ENCODE results near the gene FARP2.
"Not testable (repeated sequence)": the region's sequence is repeated elsewhere in the genome, so short reads cannot be mapped to it uniquely, and the experiment has no call there.

The FARP2 gene

DNA sequence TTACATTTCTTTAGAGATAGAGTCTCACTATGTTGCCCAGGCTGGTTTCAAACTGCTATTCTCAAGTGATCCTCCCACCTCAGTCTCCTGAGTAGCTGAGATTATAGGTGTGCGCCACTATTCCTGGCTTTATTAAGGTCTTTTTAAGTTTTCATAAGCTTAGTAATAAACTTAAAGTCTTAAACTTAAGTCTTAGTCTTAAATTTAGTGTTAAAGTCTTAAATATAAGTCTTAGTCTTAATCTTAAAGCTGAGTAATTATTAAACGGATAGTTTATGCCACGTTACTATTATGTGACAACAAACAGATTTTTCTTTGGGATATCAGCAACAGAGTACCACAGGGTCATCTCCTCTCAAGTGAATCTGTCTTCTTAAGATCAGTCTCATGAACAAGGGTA lies 12.6 kb downstream of the FARP2 start:
- DNase-seq, result no peak

- no peak for DNase-seq
Measured at GRCh38 chr2:241372361-241372992, 16.4 kb downstream of the FARP2 start.

- DNase-seq, result no peak
Measured at GRCh38 chr2:241373446-241373845, 17.4 kb downstream of the FARP2 start.

GRCh38 chr2:241373906-241374305 lies 17.8 kb downstream of the FARP2 start:
- not testable (repeated sequence) for DNase-seq

DNA sequence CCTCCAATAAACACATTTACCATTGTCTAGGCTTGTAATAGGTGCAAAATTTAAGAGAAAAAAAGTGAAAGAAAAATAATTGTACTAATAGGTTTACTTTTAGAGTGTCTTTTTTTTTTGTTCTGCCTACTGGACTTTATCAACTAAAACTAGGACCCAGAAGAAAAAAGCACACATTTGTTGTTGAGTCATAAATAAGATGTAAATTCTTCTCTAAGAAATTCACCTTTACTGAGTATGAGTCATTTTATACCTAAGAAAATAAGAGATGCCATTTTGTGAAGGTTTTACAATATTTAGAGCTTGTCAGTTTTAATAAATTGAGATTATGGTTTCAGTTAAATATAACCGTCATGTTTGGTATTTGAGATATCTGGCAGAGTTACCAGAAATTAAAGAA lies 19.2 kb downstream of the FARP2 start:
- no peak for DNase-seq

DNA sequence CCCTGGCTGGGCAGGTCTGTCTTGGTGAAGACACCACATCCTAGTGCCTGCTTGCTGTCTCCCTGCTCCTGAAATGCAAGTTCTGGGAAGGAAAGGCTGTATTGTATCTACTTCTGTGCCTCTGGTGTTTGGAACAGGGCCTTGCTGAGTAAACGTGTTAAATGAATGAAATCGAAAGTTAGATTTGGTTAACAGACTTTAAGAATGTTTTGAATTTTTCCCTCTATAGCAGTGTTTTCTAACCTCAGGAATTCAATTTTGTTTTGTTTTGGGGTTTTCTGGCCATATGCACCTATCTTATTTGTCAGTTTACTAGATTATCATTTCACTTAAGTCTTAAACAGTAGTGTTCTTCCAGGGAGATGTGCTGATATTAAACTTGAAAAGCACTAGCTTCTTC lies 20.7 kb downstream of the FARP2 start:
- DNase-seq, result no peak

GRCh38 chr2:241378816-241379215 lies 22.7 kb downstream of the FARP2 start:
- DNase-seq, result no peak

DNA sequence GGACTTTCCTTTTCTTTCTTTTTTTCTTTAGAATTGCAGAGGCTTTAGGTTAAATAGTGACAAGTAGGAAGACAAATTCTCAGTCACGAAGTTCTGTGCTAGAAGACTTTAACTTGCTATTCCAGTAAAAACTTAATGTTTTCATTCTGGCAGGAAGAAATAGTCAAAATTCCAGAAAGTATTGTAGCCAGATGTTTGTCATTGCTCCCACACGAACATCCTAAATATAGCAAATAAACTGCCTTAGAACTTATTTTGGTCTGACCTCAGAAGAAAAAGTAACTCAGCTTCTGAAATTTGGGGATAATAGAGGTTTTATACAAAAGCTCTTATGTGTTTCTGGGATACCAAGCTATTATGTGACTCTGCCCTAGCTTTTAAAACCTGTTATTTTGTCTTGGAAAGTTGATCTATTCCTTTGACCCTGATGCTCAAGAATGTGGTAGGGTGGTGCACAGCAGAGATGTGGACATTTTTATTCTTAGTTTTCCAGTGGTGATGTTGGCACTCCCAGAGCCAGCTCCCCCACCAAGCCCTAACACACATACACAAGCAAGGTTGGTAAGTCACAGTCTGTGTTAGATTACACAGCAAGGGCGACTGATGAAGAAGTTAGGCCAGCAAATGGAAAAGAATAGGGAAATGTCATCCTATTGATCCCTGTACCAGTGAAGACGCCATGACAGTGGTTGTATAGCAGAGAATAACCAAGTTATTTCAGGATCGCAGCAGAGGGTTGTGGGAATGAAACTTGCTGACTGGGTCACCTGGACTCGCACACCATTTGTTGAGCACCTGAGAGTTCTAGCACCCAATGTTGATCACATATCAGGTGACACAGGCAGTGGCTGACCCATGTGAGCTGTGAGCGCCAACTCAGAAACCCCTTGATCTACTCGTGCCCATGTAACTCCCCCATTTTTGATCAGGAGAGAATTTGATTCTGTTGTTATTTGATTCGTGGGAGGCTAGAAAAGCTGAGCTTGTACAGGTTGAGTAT lies 23.7 kb downstream of the FARP2 start:
- no peak for DNase-seq

- no peak for DNase-seq
Measured at GRCh38 chr2:241381872-241382271, 25.8 kb downstream of the FARP2 start.

DNA sequence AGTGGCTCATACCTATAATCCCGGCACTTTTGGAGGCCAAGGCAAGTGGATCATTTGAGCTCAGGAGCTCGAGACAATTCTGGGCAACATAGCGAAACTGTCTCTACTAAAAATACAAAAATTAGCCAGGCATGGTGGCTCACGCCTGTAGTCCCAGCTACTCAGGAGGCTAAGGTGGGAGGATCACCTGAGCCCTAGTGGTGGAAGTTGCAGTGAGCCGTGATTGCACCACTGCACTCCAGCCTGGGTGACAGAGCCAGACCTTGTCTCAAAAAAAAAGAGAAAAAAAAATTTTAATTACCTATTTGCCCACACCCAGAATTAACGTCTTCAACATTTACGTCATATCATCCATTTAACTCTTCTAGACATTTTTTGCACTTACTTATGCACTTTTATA lies 29.4 kb downstream of the FARP2 start:
- not testable (repeated sequence) for DNase-seq

DNA sequence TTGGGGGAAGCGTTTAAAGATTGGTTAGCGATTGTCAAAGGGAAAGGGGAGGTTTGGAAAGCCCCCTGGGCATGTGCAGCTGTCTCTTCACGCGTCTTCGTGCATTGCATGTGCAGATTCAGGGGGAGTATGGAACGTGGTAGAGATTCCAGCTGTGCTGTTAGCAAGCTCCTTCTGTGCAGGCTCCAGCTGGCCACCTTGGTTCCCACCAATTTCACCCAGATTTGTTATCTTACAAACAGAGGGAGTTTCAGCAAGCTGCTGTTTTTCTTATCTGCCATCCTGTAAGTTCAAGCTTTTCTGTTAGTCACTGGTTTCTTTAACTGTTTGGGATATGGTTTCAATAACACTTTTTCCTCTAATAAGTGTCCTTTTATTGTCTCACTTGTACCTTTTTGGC lies 30.4 kb downstream of the FARP2 start:
- peak; percentile 31 for DNase-seq

- DNase-seq, result no peak
Measured at GRCh38 chr2:241389697-241390096, 33.6 kb downstream of the FARP2 start.

- no peak for DNase-seq
Measured at GRCh38 chr2:241390301-241391206, 34.5 kb downstream of the FARP2 start.

DNA sequence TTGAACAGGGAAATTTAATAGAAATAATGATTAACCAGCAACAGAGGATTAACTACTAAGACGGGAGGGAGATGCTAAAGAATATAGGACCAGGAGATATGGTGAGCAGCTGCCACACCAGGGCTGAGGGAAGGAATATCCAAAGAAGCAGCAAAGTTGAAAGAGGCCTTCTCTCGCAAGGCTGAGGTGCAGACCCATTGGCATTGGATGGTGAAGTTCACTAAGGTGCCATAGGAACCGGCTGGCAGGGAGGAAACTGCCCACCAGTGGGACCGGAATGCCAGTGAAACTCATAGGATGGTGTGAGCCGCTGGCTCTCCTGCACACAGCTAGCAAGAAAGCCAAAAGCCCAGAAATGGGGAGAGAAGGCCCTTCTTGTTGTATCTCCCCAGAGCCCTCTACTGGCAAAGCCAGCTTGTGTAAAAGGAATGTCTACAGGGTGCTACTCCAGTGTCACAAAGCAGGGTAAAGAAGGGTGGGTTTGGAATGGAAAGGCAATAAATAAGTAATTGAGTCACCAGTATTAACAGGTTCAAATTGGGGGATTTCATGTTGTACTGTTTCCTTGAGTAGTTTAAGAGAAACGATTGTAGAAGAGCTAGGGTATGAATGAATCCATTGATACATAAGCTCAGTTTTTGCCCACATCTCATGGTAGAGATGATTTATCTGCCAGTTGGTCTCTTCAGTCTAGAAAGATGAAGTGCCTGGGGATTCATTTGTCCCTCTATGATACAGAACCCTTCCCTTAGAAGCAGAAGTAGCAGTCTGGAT lies 36.0 kb downstream of the FARP2 start:
- DNase-seq, result no peak

GRCh38 chr2:241392753-241393152 lies 36.7 kb downstream of the FARP2 start:
- not testable (repeated sequence) for DNase-seq

DNA sequence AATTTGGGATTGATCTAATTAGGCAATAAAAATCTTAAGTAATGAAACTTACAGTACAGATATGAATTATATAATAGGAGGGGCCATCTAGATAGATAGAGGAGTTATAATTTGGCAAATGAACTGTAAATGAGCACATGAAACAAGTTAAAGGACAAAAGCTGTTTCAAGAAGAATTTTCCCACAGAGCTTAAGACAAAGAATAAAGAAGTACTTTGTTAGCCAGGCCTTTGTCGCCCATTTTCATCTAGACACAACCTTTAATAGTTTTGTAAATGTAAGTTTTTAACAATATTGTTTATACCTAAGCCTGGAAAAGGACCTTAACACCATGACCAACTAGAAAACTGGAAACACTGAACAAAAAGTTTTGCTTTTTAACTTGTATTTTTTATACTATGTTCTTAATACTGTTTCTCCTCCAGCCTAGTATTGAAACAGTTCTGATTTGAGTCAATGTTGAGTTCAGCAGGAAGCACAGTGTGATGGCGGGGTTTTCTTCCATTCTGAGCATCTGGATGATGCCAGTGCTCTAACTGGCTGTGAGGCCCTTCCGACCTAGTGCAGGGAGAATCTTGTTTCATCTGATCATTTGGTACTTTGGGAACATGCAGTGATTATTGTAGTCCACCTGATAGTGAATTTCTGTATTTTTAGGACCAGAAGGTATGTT lies 37.6 kb downstream of the FARP2 start:
- peak; percentile 11 for DNase-seq

GRCh38 chr2:241396809-241397208 lies 40.7 kb downstream of the FARP2 start:
- not testable (repeated sequence) for DNase-seq

DNA sequence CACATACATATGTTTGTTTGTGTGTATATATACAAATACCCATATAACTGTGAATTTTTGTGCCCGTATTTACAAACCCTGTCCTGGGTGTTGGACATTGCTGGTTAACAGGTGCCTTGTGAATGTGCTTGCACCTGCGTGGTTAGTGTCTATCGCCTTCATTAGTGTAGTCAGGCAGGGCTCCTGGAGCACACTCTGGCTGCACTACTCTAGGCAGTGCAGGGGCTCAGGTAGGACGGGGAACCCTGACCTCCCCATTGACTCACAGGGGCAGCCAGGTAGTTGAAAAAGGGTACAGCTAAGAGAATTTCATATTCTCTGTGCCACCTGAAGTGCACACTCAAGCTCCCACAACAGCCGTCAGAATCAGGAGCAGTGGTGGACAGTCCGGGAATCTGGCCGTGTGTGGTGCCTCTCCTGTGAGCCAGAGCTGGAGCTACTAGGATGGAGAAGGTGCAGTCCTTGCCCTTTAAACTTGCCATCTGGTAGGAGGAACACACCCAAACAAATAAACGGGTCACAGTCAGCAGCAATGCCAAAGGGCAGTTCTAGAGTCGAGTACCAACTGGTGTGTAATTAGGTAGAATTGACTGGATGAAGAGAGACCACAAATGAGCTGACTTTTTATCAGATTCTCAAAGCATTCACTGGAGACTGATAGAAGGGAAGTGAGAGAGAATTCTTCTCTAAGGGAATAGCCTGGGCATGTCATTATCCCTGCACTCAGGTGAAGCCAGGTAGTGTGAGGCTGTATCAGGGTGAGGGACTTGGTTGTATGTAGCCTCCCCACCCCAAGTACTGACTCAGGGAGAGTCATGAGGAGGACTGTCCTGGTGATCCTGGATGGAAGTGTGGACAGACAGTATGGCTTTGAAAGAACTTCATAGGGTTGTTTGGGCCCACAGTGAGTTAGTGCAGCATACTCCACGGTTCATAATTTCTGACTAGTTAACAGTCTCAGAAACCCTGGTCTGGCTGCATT lies 44.1 kb downstream of the FARP2 start:
- no peak for DNase-seq

DNA sequence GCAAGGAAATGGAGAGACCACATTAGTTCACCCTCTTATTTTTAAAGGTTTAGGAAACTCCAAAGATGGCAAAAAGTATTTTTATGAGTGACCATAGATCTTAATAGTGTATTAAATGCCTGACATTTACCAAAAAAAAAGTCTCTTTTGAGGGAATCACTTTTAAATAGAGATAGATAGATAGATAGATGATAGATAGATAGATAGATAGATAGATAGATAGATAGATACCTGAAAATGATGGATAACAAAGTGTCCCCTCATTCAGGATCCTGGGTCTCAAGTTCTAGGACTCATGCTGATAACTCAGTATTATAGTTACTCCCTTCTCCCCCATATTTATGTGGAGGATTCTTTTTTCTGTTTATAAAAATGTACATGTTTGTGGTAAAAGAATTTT lies 52.8 kb downstream of the FARP2 start:
- DNase-seq, result no peak

DNA sequence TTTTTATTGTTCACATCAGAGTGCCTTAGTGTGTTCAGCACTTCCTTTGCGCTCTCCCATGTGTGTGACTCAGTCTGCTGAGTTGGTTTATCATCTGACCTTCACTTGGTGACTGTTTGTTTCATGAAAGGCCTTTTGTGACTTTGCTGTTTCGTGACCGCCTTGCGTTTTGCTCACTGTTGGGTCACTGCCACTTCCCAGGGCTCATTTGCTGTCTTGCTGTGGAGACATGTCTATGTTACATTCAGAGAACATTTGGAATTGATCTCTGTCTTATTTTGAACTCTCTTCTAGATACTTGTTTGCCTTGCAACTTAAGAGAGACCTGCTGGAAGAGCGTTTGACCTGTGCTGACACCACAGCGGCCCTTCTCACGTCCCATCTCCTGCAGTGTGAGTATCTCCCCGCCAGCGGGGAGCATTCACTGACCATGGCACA lies 54.7 kb downstream of the FARP2 start:
- no peak for DNase-seq

All from retina (tissue), 1 donor.